HL-60 (cell line): ENCODE data around the gene DPEP1.

Source experiments
- DNase-seq, 2 experiments: peaks; one replicate each; pipeline ENCODE4 v3.0.0-alpha.2; 2010 to 2020; ENCODE audit warnings: low read depth in 1 of 2, low spot score in 1 of 2
- H3K27ac ChIP-seq: fragments of 250-450 bp; sonication (Bioruptor Pico); replicated peaks from 2 replicates; pipeline ENCODE4 v1.5.1; 2020; ENCODE audit warnings: mild to moderate bottlenecking, moderate library complexity
- H3K27me3 ChIP-seq: fragments of 250-450 bp; sonication (Bioruptor Pico); 2 replicates; pipeline ENCODE4 v1.5.1; 2021; ENCODE audit warnings: mild to moderate bottlenecking, moderate library complexity; ENCODE audit not compliant: insufficient read depth, poor library complexity, severe bottlenecking
- H3K4me3 ChIP-seq: replicated peaks from 2 replicates; pipeline ENCODE4 v1.5.1; 2011; ENCODE audit warnings: mild to moderate bottlenecking, control low read depth, low read length; ENCODE audit not compliant: insufficient read depth
- CTCF ChIP-seq: IDR thresholded peaks from one replicate; pipeline ENCODE4 v1.5.1; 2011; ENCODE audit warnings: low read length, control low read depth, inconsistent platforms; ENCODE audit not compliant: insufficient read depth
- GABPA ChIP-seq: IDR thresholded peaks from 2 replicates; pipeline ENCODE4 v1.6.1; 2012; ENCODE audit warnings: low read depth
- POLR2AphosphoS5 ChIP-seq: IDR thresholded peaks from 2 replicates; pipeline ENCODE4 v1.6.1; 2012; ENCODE audit warnings: low read depth
- REST ChIP-seq: IDR thresholded peaks from 2 replicates; pipeline ENCODE4 v1.6.1; 2012; ENCODE audit warnings: low read depth; ENCODE audit not compliant: insufficient replicate concordance
- SPI1 ChIP-seq: IDR thresholded peaks from 2 replicates; pipeline ENCODE4 v1.6.1; 2012; ENCODE audit warnings: low read depth, mild to moderate bottlenecking, borderline replicate concordance

Gene DPEP1

GRCh38 chr16:89595330-89596060, 17.9 kb upstream of the DPEP1 start:
- TF ChIP-seq GABPA (no peak), POLR2AphosphoS5 (no peak), REST (no peak), SPI1 (no peak), CTCF (no peak)
- DNase-seq: no peak
- Histone ChIP-seq H3K4me3 (no peak overlapping the region), H3K27me3 (no peaks in the 10 kb centered on the region), H3K27ac (no peak overlapping the region)

- TF ChIP-seq GABPA: no peak
- no peak for TF ChIP-seq SPI1
- no peak for TF ChIP-seq CTCF
- no peak for TF ChIP-seq POLR2AphosphoS5
- TF ChIP-seq REST: no peak
- no peak overlapping the region for H3K27ac ChIP-seq
- no peak for DNase-seq
- no peak overlapping the region for H3K4me3 ChIP-seq
- no peaks in the 10 kb centered on the region for H3K27me3 ChIP-seq
Observed at GRCh38 chr16:89596061-89596689, 17.3 kb upstream of the DPEP1 start.

- no peaks in the 10 kb centered on the region for H3K27me3 ChIP-seq
- no peak for TF ChIP-seq GABPA
- no peak for TF ChIP-seq REST
- no peak for TF ChIP-seq CTCF
- TF ChIP-seq POLR2AphosphoS5: no peak
- TF ChIP-seq SPI1: no peak
- no peak overlapping the region for H3K4me3 ChIP-seq
- no peak overlapping the region for H3K27ac ChIP-seq
- DNase-seq: no peak
Observed at GRCh38 chr16:89596957-89597649, 16.3 kb upstream of the DPEP1 start.
